ENCODE measurements around the gene MXD4.

DNA sequence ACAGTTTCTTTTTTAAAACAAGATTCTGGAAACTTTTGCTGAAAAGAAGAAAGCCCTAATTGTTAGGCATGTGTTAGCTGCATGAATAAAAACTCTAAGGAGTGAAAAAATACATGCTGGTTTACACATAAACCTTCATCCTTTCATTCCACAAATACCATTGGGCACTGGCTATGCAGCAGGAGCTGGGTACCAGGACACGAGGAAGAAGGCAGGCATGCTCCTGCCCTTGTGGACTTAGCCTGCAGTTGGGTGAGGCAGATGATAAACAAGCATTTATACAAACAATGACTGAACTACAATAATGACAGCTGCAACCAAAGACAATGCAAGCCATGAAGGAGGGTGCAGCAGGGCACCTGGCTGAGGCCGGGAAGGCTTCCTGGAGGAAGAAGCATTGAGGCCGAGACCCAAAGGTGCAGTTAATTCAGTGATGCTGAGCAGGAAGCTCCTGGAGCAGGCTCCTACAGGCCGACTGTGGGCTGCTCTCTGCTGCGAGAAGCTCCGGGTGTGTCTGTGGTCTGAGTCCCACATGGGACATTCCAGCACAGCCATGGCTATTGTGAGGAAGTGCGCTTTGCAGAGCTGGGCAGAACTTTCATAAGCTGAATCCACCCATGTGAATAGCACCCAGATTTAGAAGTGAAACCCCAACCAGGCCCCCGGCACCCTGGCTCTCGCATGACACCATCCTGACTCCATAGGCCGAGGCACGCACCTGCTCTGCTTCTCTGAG is 44.0 kb upstream of the MXD4 start:
- TF ChIP-seq, protein P1, sequence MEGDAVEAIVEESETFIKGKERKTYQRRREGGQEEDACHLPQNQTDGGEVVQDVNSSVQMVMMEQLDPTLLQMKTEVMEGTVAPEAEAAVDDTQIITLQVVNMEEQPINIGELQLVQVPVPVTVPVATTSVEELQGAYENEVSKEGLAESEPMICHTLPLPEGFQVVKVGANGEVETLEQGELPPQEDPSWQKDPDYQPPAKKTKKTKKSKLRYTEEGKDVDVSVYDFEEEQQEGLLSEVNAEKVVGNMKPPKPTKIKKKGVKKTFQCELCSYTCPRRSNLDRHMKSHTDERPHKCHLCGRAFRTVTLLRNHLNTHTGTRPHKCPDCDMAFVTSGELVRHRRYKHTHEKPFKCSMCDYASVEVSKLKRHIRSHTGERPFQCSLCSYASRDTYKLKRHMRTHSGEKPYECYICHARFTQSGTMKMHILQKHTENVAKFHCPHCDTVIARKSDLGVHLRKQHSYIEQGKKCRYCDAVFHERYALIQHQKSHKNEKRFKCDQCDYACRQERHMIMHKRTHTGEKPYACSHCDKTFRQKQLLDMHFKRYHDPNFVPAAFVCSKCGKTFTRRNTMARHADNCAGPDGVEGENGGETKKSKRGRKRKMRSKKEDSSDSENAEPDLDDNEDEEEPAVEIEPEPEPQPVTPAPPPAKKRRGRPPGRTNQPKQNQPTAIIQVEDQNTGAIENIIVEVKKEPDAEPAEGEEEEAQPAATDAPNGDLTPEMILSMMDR (IDR thresholded peaks at IDR 0.05): no peak
- TF ChIP-seq RFX5 (IDR thresholded peaks at IDR 0.05; ENCODE audit: low read length) (no peak), FOSL2 (IDR thresholded peaks at IDR 0.05; ENCODE audit: borderline replicate concordance, low read depth) (no peak), FOXJ3 (CRISPR knock-in tag; IDR thresholded peaks at IDR 0.05) (no peak), USF1 (IDR thresholded peaks at IDR 0.05; ENCODE audit: borderline replicate concordance, low read depth) (no peak), POLR2AphosphoS5 (IDR thresholded peaks at IDR 0.05; ENCODE audit: low read depth, low read length) (no peak)

Measured in SK-N-SH (cell line).